ENCODE data around the gene NUP62.
A peak's percentile ranks its signal among the peaks of the same experiment; 100 is the strongest.
"Not testable (repeated sequence)": the region's sequence is repeated elsewhere in the genome, so short reads cannot be mapped to it uniquely, and the experiment has no call there.

The NUP62 gene

DNA sequence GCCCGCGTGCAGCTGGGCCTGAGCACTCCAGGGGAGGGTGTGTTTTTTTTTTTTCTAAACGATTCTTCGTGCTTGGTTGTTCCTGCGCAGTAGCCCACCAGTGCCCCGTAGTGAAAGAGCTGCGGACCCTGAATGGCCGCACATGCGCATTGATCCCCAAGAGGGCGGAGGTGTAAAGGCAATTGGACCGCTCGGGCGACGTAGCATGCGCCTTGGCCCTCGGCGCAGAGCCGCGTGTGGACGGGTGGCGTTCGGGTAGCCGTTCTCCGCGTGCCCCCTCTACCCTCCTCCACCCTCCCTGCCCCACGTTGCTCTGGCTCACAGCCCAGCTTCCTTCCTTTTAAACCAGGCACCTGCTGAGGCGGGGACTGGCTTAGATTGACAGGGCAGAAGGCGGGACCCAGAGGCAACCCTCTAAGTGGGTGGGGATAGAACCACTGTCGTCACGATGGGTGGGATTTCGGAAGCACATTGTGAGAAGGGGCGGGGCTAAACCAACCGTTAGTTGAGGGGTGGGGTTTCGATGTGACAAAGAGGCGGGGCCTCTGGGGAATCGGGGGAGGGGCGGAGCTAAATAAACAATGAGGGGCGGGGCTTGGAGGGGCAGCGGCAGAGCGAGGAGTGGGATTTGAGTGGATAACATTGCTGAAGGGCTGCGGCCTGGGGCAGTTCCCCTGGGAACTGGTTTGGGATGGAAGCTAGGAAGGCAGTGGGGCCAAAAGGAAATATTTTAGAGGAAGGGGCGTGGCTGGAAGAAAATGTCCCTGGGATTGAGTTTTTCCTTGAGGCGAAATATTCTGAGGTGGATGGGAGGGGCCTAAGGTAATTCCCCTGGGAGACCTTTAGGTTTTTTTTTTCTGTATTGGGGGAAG, 543 bp upstream of the NUP62 start:
- in situ Hi-C loops (cut with MboI; ENCODE audit: low pct_unique_long_range_greater_than_20kb, low sequenced_read_pairs): no loop called here
- peak; percentile 96 for DNase-seq

DNA sequence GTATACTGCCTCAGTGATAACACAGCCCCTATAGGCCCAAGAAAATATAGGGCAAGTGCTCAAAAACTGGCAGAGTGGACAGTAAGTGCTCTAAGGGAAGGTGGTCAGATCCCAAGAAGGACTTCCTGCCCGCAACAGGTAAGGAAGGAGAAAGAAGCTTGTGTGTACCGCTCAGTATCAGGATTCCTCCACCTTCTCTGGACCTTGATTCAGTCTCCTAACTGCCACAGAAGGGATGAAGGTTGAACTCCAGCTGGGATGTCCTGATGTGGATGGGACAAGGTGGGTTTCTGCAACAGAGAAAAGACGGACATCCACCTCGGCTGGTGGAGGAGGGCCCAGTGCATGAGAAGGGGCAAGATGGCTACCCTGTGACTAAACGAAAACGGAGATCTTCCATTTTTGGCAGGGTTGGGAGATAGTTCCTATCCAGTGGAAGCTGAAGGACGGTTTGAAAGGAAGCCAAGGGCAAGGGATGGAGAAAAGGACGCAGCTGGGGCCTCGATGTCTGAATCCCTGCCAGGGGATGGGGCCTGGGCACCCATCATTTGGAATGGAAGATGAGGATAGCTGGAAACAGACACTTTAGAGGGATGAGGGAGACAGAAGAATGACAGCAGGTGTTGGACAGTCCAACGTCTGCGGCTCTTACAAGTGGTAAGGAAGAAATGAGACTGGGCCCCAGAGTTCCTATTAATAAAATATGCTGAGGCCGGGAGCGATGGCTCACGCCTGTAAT, 1.6 kb downstream of the NUP62 start:
- in situ Hi-C loops (cut with MboI; ENCODE audit: low pct_unique_long_range_greater_than_20kb, low sequenced_read_pairs): no loop called here
- DNase-seq: no peak

DNA sequence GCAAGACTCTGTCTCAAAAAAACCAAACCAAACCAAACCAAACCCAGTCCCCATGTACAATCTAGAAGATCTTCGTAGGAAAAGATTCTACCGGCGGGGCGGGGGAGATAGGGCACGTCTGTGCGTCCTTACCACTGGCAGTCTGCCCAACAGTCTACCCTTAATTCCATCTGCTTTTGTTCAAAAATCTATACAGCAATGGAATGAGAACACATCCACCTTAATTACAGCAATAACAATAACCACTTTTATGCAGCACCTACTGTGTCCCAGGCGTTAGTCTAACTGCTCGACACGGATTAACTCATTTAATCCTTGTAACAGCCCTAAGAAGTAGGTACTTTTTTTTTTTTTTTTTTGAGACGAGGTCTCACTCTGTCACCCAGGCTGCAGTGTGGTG, 2.8 kb downstream of the NUP62 start:
- DNase-seq: no peak
- in situ Hi-C loops (cut with MboI; ENCODE audit: low pct_unique_long_range_greater_than_20kb, low sequenced_read_pairs): no loop called here

DNA sequence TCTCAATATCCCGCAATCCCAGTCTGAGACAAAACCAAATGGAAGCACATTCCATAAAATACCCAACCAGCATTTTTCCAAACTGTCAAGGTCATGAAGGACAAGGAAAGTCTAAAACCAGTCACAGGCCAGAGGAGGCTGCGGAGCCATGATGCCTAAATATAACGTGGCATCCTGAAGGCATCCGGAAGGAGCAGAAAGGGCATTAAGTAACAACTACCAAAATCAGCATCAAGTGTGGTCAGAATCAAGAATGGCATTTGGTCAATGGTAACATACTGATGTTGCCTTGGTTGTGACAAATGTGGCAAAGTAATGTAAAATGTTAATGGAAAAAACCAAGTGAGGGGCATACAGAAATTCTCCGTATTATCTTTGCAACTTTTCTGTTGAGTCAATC, 3.8 kb downstream of the NUP62 start:
- DNase-seq: no peak
- in situ Hi-C loops (cut with MboI; ENCODE audit: low pct_unique_long_range_greater_than_20kb, low sequenced_read_pairs): no loop called here

DNA sequence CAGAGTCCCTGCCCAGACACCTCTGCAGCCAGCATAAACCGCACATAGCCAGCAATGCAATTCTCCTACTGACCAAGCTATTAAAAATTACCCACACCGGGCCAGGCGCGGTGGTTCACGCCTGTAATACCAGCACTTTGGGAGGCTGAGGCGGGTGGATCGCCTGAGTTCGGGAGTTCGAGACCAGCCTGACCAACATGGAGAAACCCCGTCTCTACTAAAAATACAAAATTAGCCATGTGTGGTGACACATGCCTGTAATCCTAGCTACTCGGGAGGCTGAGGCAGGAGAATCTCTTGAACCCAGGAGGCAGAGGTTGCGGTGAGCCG, 4.5 kb downstream of the NUP62 start:
- DNase-seq; in situ Hi-C loops (cut with MboI; ENCODE audit: low pct_unique_long_range_greater_than_20kb, low sequenced_read_pairs): not testable (repeated sequence)

DNA sequence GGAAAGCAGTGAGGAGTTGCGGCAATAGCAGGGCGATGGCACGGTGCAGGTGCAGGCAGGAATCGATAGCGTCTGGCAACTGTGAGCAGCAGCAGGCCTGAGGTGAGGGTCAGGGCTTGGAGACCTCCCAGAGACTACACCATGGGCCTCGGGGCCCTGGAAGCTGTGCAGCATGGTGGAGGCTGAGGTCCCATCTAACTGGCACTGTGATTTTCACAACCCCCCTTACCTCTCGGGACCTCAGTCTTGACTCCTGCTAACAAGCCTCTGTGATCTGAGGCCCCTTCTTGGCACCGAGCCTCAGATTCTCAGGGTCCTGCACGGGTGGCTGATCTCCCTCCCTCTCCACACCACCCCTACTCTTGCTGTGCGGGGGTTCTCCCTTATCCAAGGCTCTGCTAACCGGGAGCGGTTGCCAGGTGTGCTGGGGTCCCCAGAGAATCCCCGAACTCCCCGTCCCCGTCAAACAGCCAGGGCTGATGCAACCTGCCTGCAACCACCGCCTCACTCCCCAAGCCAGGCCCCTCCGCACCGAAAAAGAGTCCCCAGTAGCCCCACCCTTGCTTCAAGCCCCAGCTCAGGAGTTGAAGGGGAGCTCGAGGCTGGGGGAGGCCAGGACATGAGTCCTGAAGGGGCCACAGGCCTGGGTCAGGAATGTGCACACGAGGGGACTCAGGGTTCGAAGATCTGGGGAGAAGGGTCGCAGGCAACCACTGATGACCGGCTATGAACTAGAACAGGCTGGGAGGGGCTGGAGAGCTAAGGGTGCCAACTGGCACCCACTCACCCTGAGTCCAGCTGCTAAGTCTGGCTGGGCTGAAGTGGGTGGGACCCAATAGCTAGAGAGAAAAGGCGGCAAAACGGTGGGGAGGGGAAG, 5.1 kb downstream of the NUP62 start:
- DNase-seq: no peak
- in situ Hi-C loops (cut with MboI; ENCODE audit: low pct_unique_long_range_greater_than_20kb, low sequenced_read_pairs): no loop called here

DNA sequence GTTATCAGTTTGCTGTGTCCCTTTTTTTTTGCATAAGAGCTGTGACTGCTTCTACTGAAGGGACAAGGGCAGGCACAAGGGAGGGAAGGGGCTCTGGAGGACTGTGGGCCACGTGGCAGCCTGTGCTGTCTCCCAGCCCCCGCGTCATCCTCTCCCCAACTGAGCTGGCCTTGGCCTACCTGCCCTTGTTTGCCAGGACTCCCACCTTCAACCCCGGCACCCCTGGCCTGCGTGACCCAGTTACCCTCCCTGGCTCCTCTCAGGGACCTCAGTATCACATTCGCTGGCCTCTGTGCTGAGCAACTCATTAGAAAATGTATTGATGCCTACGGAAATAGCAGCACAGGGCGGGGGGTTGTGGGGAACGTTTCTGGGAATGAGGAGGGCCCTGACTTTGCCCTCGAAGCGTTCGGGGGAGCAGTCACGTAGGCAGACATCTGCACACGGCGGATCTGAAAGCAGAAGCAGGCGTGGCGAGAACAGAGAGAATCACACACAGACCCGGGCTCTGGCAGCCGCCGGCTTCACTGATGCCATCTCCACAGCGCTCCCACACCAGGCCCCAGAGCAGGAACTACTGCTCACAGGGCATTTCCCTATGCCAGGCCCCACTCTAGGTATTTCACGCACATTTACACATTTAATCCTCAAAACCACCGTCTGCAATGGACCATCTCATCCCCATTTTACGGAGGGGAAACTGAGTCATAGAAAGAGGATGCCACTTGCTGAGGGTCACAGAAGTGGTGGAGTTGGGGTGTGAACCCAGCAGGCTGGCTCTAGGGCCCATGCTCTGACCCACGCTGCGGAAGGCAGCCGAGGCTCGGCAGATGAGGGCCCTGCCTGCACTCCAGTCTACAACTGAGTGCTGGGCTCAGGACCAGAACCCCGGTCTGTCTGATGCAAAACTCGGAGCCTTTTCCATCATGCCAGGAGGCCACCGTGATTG, 6.0 kb downstream of the NUP62 start:
- in situ Hi-C loops (cut with MboI; ENCODE audit: low pct_unique_long_range_greater_than_20kb, low sequenced_read_pairs): no loop called here
- DNase-seq: no peak

DNA sequence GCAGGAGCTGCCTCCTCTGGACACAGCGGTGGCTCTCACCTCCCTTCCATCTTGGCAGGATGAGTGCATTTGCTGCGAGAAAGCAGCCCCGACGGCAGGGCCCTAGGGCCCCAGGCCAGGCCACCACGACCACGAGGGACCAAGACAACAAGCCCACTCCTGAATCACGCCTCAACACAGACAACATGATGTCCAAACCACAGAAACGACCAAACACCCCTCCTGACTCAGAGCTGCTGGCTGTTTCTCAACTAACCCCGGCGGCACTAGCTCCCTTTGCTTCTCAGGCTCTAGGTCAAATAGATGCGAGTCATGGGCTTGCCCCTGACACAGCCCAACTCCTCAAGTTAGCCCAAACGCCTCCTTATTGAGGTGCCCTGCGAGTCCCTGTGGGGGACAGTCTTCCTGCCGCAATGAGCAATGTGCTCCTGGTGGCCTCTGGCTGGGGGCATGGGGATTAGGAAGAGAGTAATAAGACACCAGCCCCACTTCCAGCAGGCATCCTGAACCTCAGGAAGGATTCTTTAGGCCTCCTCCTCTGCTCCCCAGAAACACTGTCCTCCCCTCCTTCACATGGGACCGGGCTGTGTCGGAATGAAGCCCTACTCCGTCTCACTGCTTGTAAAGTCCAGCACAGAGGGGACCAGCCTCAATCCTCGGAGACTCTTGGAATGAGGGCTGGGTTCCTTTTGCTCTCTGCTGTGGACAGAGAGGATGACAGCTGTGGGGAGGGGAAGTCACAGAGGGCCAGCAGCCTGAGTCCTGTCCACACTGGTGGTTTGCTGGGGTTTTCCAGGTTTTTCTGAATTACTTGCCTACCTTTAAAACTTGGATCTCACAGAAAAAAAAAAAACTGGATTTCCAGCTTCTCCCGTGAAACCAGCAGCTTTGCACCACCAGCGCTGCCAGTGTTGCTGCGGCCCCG, 7.2 kb downstream of the NUP62 start:
- no peak for DNase-seq
- in situ Hi-C loops (cut with MboI; ENCODE audit: low pct_unique_long_range_greater_than_20kb, low sequenced_read_pairs): no loop called here

DNA sequence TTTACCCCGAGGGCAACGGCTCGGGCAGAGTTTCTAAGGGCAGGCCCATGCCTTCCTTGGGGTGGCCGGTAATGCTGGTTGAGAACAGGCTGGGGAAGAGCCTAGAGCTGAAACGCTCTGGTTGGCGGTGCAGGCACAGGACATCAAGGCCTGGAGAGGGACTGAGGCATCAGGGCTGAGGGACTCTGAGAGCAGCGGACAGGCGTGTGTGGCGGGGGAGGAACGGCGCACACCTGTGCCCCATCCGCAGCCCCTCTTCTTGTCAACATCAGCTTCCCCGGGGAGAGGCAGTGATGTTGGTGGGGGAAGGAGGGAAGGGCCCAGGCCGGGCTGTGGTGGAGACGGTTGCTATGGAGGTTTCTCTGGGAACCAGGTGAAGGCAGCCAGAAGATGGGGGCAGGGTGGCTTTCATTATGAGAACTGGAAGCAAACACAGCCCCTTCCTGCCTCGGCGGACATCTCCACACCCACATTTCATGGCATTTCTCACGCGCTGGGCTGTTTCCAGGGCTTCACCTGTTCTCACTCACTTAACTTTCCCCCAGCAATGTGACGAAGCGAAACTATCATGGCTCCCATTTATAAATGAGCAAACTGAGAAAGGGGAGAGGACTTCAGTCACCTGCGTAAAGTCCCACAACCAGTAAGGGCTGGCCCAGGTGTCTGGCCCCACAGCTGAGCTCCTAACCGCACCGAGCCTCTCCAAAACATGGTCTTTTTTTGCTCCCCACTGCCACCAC, 8.5 kb downstream of the NUP62 start:
- DNase-seq: no peak

DNA sequence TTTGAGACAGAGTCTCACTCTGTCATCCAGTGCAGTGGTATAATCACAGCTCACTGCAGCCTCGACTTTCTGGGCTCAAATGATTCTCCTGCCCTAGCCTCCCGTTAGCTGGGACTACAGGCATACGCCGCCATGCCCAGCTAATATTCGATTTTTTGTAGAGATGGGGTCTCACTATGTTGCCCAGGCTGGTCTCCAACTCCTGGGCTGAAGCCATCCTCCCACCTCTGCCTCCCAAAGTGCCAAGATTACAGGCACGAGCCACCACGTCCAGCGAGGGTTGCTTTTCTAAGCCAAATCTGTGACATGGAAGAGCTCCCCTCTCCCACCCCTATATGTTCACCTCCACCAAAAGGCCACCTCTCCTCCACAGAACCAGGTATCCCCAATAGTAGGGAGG, 11.2 kb downstream of the NUP62 start:
- no peak for DNase-seq
- in situ Hi-C loops (cut with MboI; ENCODE audit: low pct_unique_long_range_greater_than_20kb, low sequenced_read_pairs): no loop called here

More for the DNA sequence above, 8.5 kb downstream of the NUP62 start:
- in situ Hi-C loops (cut with MboI; ENCODE audit: low pct_unique_long_range_greater_than_20kb, low sequenced_read_pairs): no loop called here

DNA sequence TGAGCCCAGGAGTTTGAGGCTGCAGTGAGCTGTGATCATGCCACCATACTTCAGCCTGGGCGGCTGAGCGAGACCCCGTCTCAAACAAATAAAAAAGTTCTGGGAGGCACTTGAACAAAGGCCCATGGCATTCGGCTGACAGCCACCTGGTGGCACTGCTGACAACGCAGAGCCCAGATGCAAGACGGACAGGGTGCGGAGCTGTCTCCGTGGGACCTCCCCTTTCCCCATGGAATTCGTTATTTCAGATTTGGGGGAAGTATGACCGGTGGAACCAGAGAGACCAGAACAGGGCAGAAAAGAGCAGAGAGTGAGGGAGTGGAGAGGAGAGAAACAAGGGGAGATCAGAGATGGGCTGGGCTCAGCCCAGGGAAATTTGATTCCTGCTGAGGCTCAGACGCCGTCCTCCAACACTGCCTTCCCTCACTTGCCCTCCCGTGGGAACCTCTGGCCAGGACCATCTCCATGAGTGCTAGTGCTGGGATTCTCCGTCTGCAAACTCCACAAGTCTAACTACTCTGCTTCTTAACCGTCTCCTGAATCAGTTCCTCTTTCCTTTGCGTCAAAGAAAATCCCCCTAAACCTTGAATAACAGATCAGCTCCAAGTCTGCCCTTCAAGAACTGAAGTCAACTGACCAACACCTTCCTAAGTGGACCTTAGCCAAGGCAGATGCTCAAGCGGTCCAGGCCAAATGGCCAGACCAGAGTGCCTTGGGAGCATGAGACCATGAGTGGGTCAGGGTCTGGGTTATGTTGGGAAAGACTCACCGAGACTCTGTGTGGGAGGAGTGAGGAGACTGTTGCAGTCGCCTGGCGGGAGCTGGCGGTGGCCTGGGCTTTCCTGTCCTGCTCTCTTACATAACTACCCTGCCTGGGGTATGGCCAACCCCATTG, 12.2 kb downstream of the NUP62 start:
- DNase-seq: peak; percentile 40
- in situ Hi-C loops (cut with MboI; ENCODE audit: low pct_unique_long_range_greater_than_20kb, low sequenced_read_pairs): no loop called here

DNA sequence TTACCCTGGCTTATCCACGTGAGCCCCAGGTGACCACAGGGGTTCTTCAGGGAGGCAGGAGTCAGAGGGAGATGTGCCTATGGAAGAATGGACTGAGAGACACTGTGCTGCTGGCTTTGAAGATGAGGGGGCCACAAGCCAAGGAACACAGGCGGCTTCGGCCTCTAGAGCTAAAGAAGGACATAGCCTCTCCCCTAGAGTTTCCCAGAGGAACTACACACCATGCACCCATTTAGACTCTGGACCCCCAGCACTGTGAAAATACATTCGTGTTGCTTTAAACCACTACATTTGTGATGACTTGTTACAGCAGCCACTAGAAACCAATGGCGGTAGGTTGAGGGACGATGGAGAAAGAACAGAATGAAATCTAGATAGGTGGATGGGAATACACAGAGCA, 14.0 kb downstream of the NUP62 start:
- in situ Hi-C loops (cut with MboI; ENCODE audit: low pct_unique_long_range_greater_than_20kb, low sequenced_read_pairs): no loop called here
- DNase-seq: no peak

DNA sequence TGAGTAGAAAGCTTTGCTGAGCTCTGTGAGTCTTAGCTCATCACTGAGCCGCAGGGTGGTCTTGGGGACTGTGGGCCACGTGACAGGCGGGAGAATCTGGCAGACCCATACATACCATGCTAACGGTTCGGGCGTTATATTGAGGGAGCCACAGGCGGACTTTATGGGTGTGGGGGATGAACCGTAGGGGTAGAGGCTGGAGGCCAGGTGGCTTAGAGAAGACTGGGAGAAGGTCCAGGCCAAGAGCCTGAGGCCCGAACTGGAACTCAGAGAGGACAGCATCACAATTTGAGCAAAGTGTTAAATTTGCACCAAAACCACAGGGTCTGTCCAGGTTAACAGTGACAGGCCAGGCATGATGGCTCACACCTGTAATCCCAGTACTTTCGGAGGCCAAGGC, 15.6 kb downstream of the NUP62 start:
- in situ Hi-C loops (cut with MboI; ENCODE audit: low pct_unique_long_range_greater_than_20kb, low sequenced_read_pairs): no loop called here
- DNase-seq: no peak

DNA sequence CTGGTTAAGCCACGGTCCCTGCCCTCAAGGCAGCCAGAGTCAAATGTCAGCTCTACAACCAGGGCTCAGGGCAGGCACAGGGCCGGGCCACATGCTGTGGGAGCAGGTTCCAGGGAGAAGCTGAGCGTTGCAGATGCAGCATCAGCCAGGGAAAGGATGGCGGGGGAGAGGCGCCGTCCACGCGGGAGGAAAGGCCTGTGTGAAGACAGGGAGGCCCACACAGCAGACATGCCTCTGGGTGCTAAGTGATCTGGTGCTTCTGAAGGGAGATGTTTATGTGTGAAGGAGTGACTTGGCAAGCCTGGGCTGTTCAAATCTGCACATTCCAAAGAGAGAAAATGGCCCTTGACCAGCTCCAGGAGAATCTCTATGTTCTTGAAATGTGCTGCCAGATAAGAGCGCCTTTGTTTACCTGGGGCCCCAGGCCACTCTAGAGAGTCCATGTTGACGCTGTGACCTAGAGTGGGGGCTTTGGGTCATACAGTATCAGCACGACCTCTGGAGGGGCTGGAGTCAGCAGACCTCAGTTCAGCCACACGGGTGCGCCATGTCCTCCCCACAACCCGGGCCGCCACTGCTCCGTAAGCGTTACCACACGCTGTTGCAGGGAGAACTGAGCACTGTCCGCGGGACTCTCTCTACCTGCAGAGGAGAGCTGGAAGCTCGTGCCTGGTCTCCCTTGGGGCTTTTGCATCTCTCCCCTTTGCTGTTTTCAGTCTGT, 16.2 kb downstream of the NUP62 start:
- no peak for DNase-seq

DNA sequence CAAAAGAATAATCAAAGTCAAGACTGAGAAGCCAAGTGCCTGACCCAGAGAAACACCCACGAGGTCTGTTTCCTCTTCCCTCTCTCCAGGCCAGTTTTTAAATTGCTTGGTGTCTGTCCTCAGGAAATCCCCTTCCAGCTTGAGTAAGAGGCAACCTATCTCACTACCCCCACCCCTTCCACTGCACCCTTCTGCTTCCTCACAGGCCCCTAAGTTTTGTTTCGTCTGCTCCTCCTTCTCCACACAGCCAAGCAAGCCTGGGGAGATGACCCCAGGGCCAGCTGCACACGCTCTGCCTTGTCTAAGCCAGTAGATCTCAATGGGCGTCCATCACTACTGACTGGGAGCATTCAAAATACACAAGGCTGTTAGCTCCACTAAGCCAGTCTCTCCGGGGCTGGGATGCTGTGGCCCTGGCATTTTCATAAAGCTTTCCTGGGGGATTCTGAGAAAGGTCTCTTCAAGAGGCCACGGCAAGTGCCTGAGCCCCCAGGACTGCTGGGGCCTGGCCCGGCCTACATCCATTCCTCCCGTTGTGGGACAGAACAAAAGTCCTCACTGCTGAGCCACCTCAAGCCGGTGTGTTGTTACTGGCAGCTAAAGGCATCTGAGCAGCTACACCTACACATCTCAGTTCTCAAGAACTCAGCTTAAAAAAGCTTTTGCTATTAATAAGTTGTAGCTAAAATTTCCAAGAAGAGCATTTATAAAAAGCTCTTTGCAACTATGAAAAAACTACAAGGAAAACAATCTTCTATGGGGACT, 17.7 kb downstream of the NUP62 start:
- in situ Hi-C loops (cut with MboI; ENCODE audit: low pct_unique_long_range_greater_than_20kb, low sequenced_read_pairs): no loop called here
- DNase-seq: peak; percentile 55

More for the DNA sequence above, 16.2 kb downstream of the NUP62 start:
- in situ Hi-C loops (cut with MboI; ENCODE audit: low pct_unique_long_range_greater_than_20kb, low sequenced_read_pairs): no loop called here

Measured in KBM-7 (cell line).